Karpas-422 (cell line): ENCODE data around the gene PRSS38. TPM values are rescaled to one million over a fixed set of nuclear protein-coding genes. Genes with fewer than 3 reads are reported as not detected.
"Not testable (repeated sequence)": the region's sequence is repeated elsewhere in the genome, so short reads cannot be mapped to it uniquely, and the experiment has no call there.

Experiments used
- DNase-seq: peaks from one replicate; pipeline ENCODE4 v3.0.0-alpha.2; 2015
- H2AFZ ChIP-seq: fragments of 200-600 bp; sonication (generic); 2 replicates; pipeline ENCODE4 v1.6.1; 2014; ENCODE audit warnings: antibody characterized with exemption, low read length, mixed read lengths
- H3K27ac ChIP-seq: fragments of 200-600 bp; sonication (generic); 2 replicates; pipeline ENCODE4 v1.5.1; 2014; ENCODE audit warnings: mild to moderate bottlenecking, low read length, moderate library complexity
- H3K27me3 ChIP-seq: fragments of 200-600 bp; sonication (generic); 2 replicates; pipeline ENCODE4 v1.6.1; 2014; ENCODE audit warnings: low read length, mixed read lengths
- H3K36me3 ChIP-seq: fragments of 200-600 bp; sonication (generic); 2 replicates; pipeline ENCODE4 v1.6.1; 2014; ENCODE audit warnings: low read length, mixed read lengths; ENCODE audit not compliant: insufficient read depth
- H3K4me1 ChIP-seq: fragments of 200-600 bp; sonication (generic); 2 replicates; pipeline ENCODE4 v1.6.1; 2014; ENCODE audit warnings: mild to moderate bottlenecking, low read length, mixed read lengths
- H3K4me2 ChIP-seq: fragments of 200-600 bp; sonication (generic); 2 replicates; pipeline ENCODE4 v1.6.1; 2014; ENCODE audit warnings: low read length, low read depth, mild to moderate bottlenecking; ENCODE audit not compliant: poor library complexity, severe bottlenecking
- H3K4me3 ChIP-seq: fragments of 200-600 bp; sonication (generic); 2 replicates; pipeline ENCODE4 v1.5.1; 2014; ENCODE audit warnings: mild to moderate bottlenecking, antibody characterized with exemption, low read length, mixed read lengths
- H3K79me2 ChIP-seq: fragments of 200-600 bp; sonication (generic); 2 replicates; pipeline ENCODE4 v1.6.1; 2014; ENCODE audit warnings: mild to moderate bottlenecking, low read length, mixed read lengths
- H3K9ac ChIP-seq: fragments of 200-600 bp; sonication (generic); 2 replicates; pipeline ENCODE4 v1.6.0; 2014; ENCODE audit warnings: low read length
- H3K9me2 ChIP-seq: fragments of 200-600 bp; sonication (generic), shearing (Covaris generic); replicated peaks from 2 replicates; pipeline ENCODE4 v1.6.0; 2014; ENCODE audit warnings: mild to moderate bottlenecking, low read length, moderate library complexity; ENCODE audit not compliant: insufficient read depth
- H3K9me3 ChIP-seq: fragments of 300-700, 200-600 bp; sonication (generic); 2 replicates; pipeline ENCODE4 v1.6.1; 2014; ENCODE audit warnings: low read length, mixed read lengths
- H4K20me1 ChIP-seq: fragments of 200-600 bp; sonication (generic); 2 replicates; pipeline ENCODE4 v1.6.1; 2014; ENCODE audit warnings: mild to moderate bottlenecking, antibody characterized with exemption, low read length, low read depth; ENCODE audit not compliant: insufficient read depth
- total RNA-seq: library from RNA; depleted of rRNA; stranded (reverse); fragments of >200 nt; shearing (Covaris generic); gene quantifications from 2 replicates; pipeline ENCODE4 v1.2.3, GENCODE V29; 2014; ENCODE audit warnings: low replicate concordance

The PRSS38 gene
- total RNA-seq, 1 experiment from 2014 or later: not detected

GRCh38 chr1:227871892-227872291, 56.4 kb downstream of the PRSS38 start:
- H3K9me3 ChIP-seq, H3K4me1 ChIP-seq, H3K36me3 ChIP-seq, H4K20me1 ChIP-seq, H3K27ac ChIP-seq, DNase-seq, H3K27me3 ChIP-seq, H3K4me2 ChIP-seq, H3K4me3 ChIP-seq, H3K9ac ChIP-seq, H3K79me2 ChIP-seq, H2AFZ ChIP-seq, H3K9me2 ChIP-seq: not testable (repeated sequence)

- not testable (repeated sequence) for H3K4me1 ChIP-seq, H4K20me1 ChIP-seq, H3K27ac ChIP-seq, H3K4me2 ChIP-seq, H3K4me3 ChIP-seq, H3K9me3 ChIP-seq, H2AFZ ChIP-seq, H3K9me2 ChIP-seq, H3K36me3 ChIP-seq, DNase-seq, H3K9ac ChIP-seq, H3K79me2 ChIP-seq, H3K27me3 ChIP-seq
Observed at GRCh38 chr1:227877810-227878209, 62.3 kb downstream of the PRSS38 start.

GRCh38 chr1:227880342-227880924, 65.0 kb downstream of the PRSS38 start:
- Histone ChIP-seq H3K4me1 (no peaks in the 10 kb centered on the region), H3K4me3 (no peak overlapping the region), H3K4me2 (no peak overlapping the region), H3K79me2 (no peaks in the 10 kb centered on the region), H3K9me3 (no peaks in the 10 kb centered on the region), H2AFZ (no peak overlapping the region), H3K9me2 (no peaks in the 10 kb centered on the region), H4K20me1 (no peaks in the 10 kb centered on the region), H3K27ac (no peak overlapping the region), H3K9ac (no peak overlapping the region), H3K27me3 (no peaks in the 10 kb centered on the region), H3K36me3 (no peaks in the 10 kb centered on the region)
- DNase-seq: no peak

DNA sequence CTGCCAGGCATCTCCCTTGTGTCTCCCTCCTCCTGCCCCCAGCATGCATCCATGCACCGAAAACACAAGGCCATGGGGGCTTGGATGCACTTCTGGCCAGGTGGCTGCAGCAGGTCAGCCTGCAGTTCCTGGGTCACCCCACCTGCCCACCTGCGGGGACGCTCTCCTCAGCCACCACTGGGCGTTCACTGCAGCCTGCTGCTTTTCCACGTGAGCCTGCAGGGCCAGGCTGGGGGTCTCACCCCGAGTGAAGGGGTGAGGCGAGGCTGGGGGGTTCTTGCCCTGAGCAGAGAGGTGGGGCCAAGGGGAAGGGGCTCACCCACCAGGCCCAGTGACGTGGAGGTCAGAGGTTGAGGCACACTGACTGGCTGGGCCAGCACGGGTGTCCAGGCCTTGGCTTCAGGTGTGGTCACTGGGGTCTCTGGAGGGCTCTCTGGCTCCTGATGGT, 67.6 kb downstream of the PRSS38 start:
- Histone ChIP-seq H3K9me3 (no peaks in the 10 kb centered on the region), H3K4me1 (no peaks in the 10 kb centered on the region)

DNA sequence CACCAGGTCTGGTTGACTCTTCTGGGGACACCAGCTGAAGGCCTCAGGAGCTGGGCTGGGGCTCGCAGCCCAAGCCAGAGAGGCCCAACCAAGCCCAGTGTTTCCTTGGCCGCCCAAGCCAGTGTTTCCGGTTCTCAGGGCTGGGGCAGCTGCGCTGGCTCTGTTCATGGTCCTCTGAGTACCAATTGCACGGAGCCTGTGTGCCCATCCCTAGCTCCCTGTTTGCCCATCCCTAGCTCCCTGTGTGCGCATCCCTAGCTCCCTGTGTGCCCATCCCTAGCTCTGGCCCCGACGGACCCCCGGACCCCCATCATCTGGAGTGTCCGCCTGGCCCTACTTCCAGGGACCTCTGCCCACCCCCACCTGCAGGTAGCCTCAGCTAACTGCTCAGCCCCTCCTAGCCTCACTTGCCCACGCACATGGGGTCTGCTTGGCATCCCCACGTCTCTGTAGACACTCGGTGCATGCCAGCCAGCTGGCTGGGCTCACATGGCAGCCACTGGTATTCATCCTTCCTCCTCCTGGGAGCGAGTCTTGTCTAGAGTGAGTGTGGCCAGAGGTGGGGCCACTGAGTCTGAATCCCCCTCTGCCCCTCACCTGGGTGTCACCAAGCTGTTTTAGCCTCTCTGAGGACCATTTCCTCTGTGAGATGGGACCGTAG, 68.3 kb downstream of the PRSS38 start:
- Histone ChIP-seq H3K9me3 (no peaks in the 10 kb centered on the region), H3K4me2 (no peak overlapping the region), H3K9me2 (no peaks in the 10 kb centered on the region), H3K79me2 (no peaks in the 10 kb centered on the region), H4K20me1 (no peaks in the 10 kb centered on the region), H3K4me3 (no peak overlapping the region), H3K27me3 (no peaks in the 10 kb centered on the region), H3K36me3 (no peaks in the 10 kb centered on the region), H3K27ac (no peak overlapping the region), H3K9ac (no peak overlapping the region), H2AFZ (no peak overlapping the region), H3K4me1 (no peaks in the 10 kb centered on the region)
- DNase-seq: no peak

More for the DNA sequence above, 67.6 kb downstream of the PRSS38 start:
- Histone ChIP-seq H3K27ac (no peak overlapping the region), H4K20me1 (no peaks in the 10 kb centered on the region), H3K27me3 (no peaks in the 10 kb centered on the region), H3K4me2 (no peak overlapping the region), H3K4me3 (no peak overlapping the region), H3K79me2 (no peaks in the 10 kb centered on the region), H2AFZ (no peak overlapping the region), H3K9me2 (no peaks in the 10 kb centered on the region), H3K36me3 (no peaks in the 10 kb centered on the region), H3K9ac (no peak overlapping the region)
- no peak for DNase-seq

- no peak overlapping the region for H3K27ac ChIP-seq
- no peaks in the 10 kb centered on the region for H3K9me3 ChIP-seq
- no peak overlapping the region for H3K9ac ChIP-seq
- no peaks in the 10 kb centered on the region for H4K20me1 ChIP-seq
- no peaks in the 10 kb centered on the region for H3K79me2 ChIP-seq
- DNase-seq: peak; percentile 6
- H2AFZ ChIP-seq: no peak overlapping the region
- H3K4me2 ChIP-seq: no peak overlapping the region
- no peak overlapping the region for H3K4me3 ChIP-seq
- H3K36me3 ChIP-seq: no peaks in the 10 kb centered on the region
- H3K9me2 ChIP-seq: no peaks in the 10 kb centered on the region
- H3K4me1 ChIP-seq: no peaks in the 10 kb centered on the region
- H3K27me3 ChIP-seq: no peaks in the 10 kb centered on the region
Observed at GRCh38 chr1:227884370-227885134, 69.1 kb downstream of the PRSS38 start.

- no peaks in the 10 kb centered on the region for H3K4me1 ChIP-seq
- no peak overlapping the region for H3K9ac ChIP-seq
- no peaks in the 10 kb centered on the region for H3K79me2 ChIP-seq
- H3K4me2 ChIP-seq: no peak overlapping the region
- no peaks in the 10 kb centered on the region for H3K9me3 ChIP-seq
- H3K36me3 ChIP-seq: no peaks in the 10 kb centered on the region
- H3K4me3 ChIP-seq: no peak overlapping the region
- peak; percentile 35 for DNase-seq
- no peaks in the 10 kb centered on the region for H3K9me2 ChIP-seq
- H4K20me1 ChIP-seq: no peaks in the 10 kb centered on the region
- no peak overlapping the region for H2AFZ ChIP-seq
- H3K27me3 ChIP-seq: no peaks in the 10 kb centered on the region
- no peak overlapping the region for H3K27ac ChIP-seq
Observed at GRCh38 chr1:227885135-227885647, 69.7 kb downstream of the PRSS38 start.
